ACC112 (cell line): ENCODE measurements around the gene ARHGAP29.

Source experiments
- H2AFZ ChIP-seq: fragments of 200-600 bp; sonication (generic); one replicate; pipeline ENCODE4 v1.6.0; 2017; ENCODE audit warnings: antibody characterized with exemption, low read length; ENCODE audit not compliant: unreplicated experiment
- H3K27ac ChIP-seq: fragments of 200-600 bp; sonication (generic); 2 replicates; pipeline ENCODE4 v1.5.1; 2014; ENCODE audit warnings: low read depth, mild to moderate bottlenecking, antibody characterized with exemption, low read length, moderate library complexity
- H3K27me3 ChIP-seq: fragments of 200-600 bp; sonication (generic); 2 replicates; pipeline ENCODE4 v1.6.1; 2014; ENCODE audit warnings: mild to moderate bottlenecking, antibody characterized with exemption, low read length, moderate library complexity, mixed read lengths; ENCODE audit not compliant: insufficient read depth
- H3K36me3 ChIP-seq: fragments of 200-600 bp; sonication (generic); 2 replicates; pipeline ENCODE4 v1.6.1; 2016; ENCODE audit warnings: mild to moderate bottlenecking, antibody characterized with exemption, low read length, moderate library complexity, mixed read lengths; ENCODE audit not compliant: insufficient read depth
- H3K4me1 ChIP-seq: fragments of 200-600 bp; sonication (generic); one replicate; pipeline ENCODE4 v1.6.1; 2016; ENCODE audit warnings: low read length, mixed read lengths; ENCODE audit not compliant: insufficient read depth, unreplicated experiment, control insufficient read depth
- H3K4me3 ChIP-seq: fragments of 200-600 bp; sonication (generic); 2 replicates; pipeline ENCODE4 v1.5.1; 2014; ENCODE audit warnings: mild to moderate bottlenecking, low read depth, low read length
- H3K79me2 ChIP-seq: fragments of 200-600 bp; sonication (generic); one replicate; pipeline ENCODE4 v1.6.0; 2016; ENCODE audit warnings: low read length; ENCODE audit not compliant: control insufficient read depth, unreplicated experiment, insufficient read depth

The ARHGAP29 gene

GRCh38 chr1:94246692-94247137 is 9.3 kb upstream of the ARHGAP29 start:
- peaks cover 60% of the 10 kb centered on the region for H3K79me2 ChIP-seq
- H3K4me3 ChIP-seq = peak overlapping the region; percentile 95
- peaks cover 28% of the 10 kb centered on the region for H3K4me1 ChIP-seq
- H2AFZ ChIP-seq = peak overlapping the region; percentile 46
- H3K27me3 ChIP-seq = no peaks in the 10 kb centered on the region
- H3K36me3 ChIP-seq = 0 out of 2 replicates have a peak, but pooled peaks cover 15% of the 10 kb centered on the region
- H3K27ac ChIP-seq = peak overlapping the region; percentile 73

- Histone ChIP-seq H3K36me3 (0 out of 2 replicates have a peak, but pooled peaks cover 16% of the 10 kb centered on the region), H3K27ac (peak overlapping the region; percentile 73), H2AFZ (peak overlapping the region; percentile 46), H3K79me2 (peaks cover 66% of the 10 kb centered on the region), H3K27me3 (no peaks in the 10 kb centered on the region), H3K4me3 (peak overlapping the region; percentile 95), H3K4me1 (peaks cover 28% of the 10 kb centered on the region)
Observed at GRCh38 chr1:94245747-94246438, 8.5 kb upstream of the ARHGAP29 start.

- Histone ChIP-seq H3K4me1 (peaks cover 32% of the 10 kb centered on the region), H3K36me3 (0 out of 2 replicates have a peak, but pooled peaks cover 16% of the 10 kb centered on the region), H3K79me2 (peaks cover 76% of the 10 kb centered on the region), H3K4me3 (peak overlapping the region; percentile 95), H3K27me3 (no peaks in the 10 kb centered on the region), H3K27ac (peak overlapping the region; percentile 73), H2AFZ (no peak overlapping the region)
Observed at GRCh38 chr1:94244816-94245215, 7.4 kb upstream of the ARHGAP29 start.

GRCh38 chr1:94243665-94244064 is 6.3 kb upstream of the ARHGAP29 start:
- H3K27ac ChIP-seq = peak overlapping the region; percentile 73
- peaks cover 40% of the 10 kb centered on the region for H3K4me1 ChIP-seq
- no peak overlapping the region for H2AFZ ChIP-seq
- H3K27me3 ChIP-seq = no peaks in the 10 kb centered on the region
- H3K36me3 ChIP-seq = 0 out of 2 replicates have a peak, but pooled peaks cover 16% of the 10 kb centered on the region
- H3K4me3 ChIP-seq = peak overlapping the region; percentile 95
- peaks cover 87% of the 10 kb centered on the region for H3K79me2 ChIP-seq

DNA sequence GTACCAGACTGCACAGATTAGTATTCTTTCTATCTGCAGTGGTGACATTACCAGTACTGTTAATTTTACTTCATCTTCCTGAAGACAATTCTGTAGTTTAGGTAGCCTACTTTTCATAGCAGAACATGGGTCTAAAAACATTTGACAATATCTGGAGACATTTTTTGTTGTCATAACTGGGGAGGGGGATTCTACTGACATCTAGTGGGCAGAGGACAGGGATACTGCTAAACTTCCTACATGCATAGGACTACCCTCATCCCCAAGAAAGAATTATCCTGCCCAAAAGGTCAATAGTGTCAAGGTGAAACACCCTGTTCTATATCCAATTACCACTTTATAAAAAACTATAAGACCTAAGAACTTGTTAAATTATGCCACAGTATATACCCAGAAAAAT is 3.4 kb upstream of the ARHGAP29 start:
- Histone ChIP-seq H3K27me3 (no peaks in the 10 kb centered on the region), H3K27ac (no peak overlapping the region), H2AFZ (no peak overlapping the region), H3K4me1 (peaks cover 38% of the 10 kb centered on the region), H3K4me3 (no peak overlapping the region), H3K36me3 (0 out of 2 replicates have a peak, but pooled peaks cover 16% of the 10 kb centered on the region), H3K79me2 (peaks cover 95% of the 10 kb centered on the region)

GRCh38 chr1:94239796-94240195 is 2.4 kb upstream of the ARHGAP29 start:
- Histone ChIP-seq H3K79me2 (peaks cover 95% of the 10 kb centered on the region), H3K27ac (peak overlapping the region; percentile 27), H3K4me1 (peaks cover 35% of the 10 kb centered on the region), H3K27me3 (no peaks in the 10 kb centered on the region), H3K4me3 (peak overlapping the region; percentile 16; the same call in 1 of the 2 replicates), H2AFZ (no peak overlapping the region), H3K36me3 (0 out of 2 replicates have a peak, but pooled peaks cover 16% of the 10 kb centered on the region)

DNA sequence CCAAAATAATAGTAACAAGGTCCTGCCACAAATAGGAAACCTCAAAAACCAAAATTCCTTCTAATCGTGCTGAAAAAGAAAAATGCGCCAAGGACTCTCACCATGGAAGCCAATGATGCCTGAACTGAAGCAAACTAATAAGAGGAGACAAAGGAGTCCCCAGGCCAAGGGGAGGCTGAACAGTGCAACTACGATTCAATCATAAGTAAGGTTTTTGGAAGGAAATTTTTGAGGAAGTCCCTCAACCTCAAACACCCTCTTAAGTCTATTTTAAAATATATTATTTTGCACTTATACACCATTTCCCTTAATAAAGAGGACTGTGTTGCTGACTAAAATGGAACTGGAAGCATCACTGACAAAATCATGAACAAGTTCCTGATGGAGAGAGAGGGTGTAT is 1.7 kb upstream of the ARHGAP29 start:
- peak overlapping the region; percentile 27; the same call in 1 of the 2 replicates for H3K27ac ChIP-seq
- H3K36me3 ChIP-seq = 0 out of 2 replicates have a peak, but pooled peaks cover 12% of the 10 kb centered on the region
- peaks cover 42% of the 10 kb centered on the region for H3K4me1 ChIP-seq
- H3K27me3 ChIP-seq = no peaks in the 10 kb centered on the region
- H3K79me2 ChIP-seq = peaks cover 95% of the 10 kb centered on the region
- no peak overlapping the region for H2AFZ ChIP-seq
- H3K4me3 ChIP-seq = peak overlapping the region; percentile 16

- Histone ChIP-seq H2AFZ (peak overlapping the region; percentile 53), H3K4me1 (peaks cover 65% of the 10 kb centered on the region), H3K27ac (peak overlapping the region; percentile 45), H3K79me2 (peaks cover 96% of the 10 kb centered on the region), H3K27me3 (no peaks in the 10 kb centered on the region), H3K36me3 (0 out of 2 replicates have a peak, but pooled peaks cover 7% of the 10 kb centered on the region), H3K4me3 (peak overlapping the region; percentile 80)
Observed at GRCh38 chr1:94236630-94237290, 624 bp downstream of the ARHGAP29 start.

DNA sequence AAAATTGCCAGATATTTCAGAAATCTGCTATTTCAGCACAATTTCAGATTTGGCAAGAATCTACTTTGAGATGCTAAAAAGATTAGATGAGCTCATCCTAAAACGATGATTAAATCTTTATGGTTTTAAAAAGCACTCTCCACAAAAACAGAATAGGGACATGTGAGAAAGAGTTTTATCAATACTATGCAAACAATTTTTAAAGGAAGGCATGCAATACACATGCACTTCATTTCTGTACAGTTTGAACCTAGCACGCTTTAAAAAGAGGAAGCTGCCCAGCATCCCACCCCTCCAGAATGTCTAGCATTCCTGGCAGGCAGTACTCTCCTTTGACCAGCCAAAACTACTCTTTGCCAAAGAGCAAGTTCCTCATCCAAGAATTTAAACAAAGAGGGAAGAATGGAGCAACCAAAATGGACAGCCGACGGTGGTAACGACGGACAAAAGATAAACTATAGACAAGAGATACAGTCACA is 1.3 kb downstream of the ARHGAP29 start:
- Histone ChIP-seq H3K27ac (peak overlapping the region; percentile 45), H3K4me3 (peak overlapping the region; percentile 80), H3K79me2 (peaks cover 98% of the 10 kb centered on the region), H2AFZ (no peak overlapping the region), H3K4me1 (peaks cover 71% of the 10 kb centered on the region), H3K27me3 (no peaks in the 10 kb centered on the region), H3K36me3 (0 out of 2 replicates have a peak, but pooled peaks cover 6% of the 10 kb centered on the region)

- Histone ChIP-seq H3K4me3 (peak overlapping the region; percentile 80), H2AFZ (no peak overlapping the region), H3K27ac (peak overlapping the region; percentile 45; the same call in 1 of the 2 replicates), H3K4me1 (peaks cover 74% of the 10 kb centered on the region), H3K36me3 (0 out of 2 replicates have a peak, but pooled peaks cover 6% of the 10 kb centered on the region), H3K27me3 (no peaks in the 10 kb centered on the region), H3K79me2 (peaks cover 98% of the 10 kb centered on the region)
Observed at GRCh38 chr1:94235189-94236012, 2.0 kb downstream of the ARHGAP29 start.
